GM20000 (cell line): ENCODE results near the gene GCN1.

Experiments used
- DNase-seq: peaks from one replicate; pipeline ENCODE4 v3.0.0; 2012; ENCODE audit warnings: low spot score
- CTCF ChIP-seq: IDR thresholded peaks from 2 replicates; pipeline ENCODE4 v1.5.1; 2012; ENCODE audit warnings: mild to moderate bottlenecking, control low read depth; ENCODE audit errors: extremely low read depth, missing control alignments

The GCN1 gene

GRCh38 chr12:120095736-120096135, 98.8 kb downstream of the GCN1 start:
- no peak for DNase-seq
- no peak for TF ChIP-seq CTCF

GRCh38 chr12:120095331-120095730, 99.2 kb downstream of the GCN1 start:
- no peak for DNase-seq
- no peak for TF ChIP-seq CTCF

DNA sequence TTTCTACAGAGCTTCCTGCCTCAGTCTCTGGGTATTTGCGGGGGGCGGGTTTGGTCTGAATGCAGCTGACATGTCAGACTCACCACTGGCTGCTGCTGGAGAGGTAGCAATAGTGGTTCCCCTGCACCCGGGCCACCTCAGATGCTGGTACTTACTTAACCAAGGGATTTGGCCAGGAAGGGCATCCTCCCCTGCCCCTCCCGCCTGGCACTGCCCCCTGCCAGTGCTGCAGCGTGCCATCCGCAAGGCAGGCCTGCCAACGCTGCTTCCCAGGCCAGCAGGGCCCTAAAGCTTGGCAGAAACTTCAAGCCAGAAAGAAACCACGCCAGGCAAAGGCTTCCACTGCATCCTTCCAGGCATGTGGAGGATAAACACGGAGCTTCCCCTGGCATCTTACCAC, 100.0 kb downstream of the GCN1 start:
- no peak for DNase-seq
- no peak for TF ChIP-seq CTCF

DNA sequence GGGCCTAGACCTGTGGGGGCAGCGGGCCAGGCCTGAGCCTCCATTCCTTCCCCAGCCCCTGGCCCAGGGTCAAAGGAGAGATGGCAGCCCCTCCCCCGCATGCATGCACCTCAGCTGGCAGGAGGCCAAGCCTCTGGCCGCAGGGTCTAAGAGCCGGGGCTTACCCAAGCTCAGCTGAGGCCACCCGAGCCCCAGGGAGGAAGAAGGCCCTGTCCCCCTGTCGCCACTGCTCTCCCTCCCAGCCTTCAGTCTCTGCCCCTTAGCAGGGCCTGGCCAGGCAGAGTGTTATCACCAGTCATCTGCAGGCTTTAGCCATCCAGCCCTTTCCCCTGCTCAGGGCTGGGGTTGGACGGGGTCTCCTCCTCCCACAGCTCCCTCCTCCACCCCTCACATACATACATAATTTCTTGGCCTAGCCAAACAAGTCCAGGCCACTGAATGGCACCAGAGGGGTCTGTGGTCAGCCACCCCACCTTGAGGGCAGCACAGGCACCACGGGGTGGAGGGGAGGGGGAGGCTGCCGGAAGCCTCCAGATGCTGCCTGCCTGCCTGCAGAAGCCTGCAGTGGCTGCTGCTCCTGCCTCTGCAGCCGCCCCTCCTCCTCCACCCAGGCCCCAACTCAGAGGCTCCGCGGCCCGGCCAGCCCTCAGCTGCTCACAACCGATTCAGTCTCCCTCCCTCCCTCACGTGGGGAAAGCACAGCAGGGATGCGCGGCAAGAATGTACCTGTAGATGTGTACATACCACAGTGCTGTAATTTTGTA, 100.7 kb downstream of the GCN1 start:
- no peak for DNase-seq
- no peak for TF ChIP-seq CTCF

GRCh38 chr12:120093336-120093591, 101.3 kb downstream of the GCN1 start:
- no peak for TF ChIP-seq CTCF
- DNase-seq = no peak

- no peak for DNase-seq
- no peak for TF ChIP-seq CTCF
Measured at GRCh38 chr12:120092551-120093335, 101.8 kb downstream of the GCN1 start.

DNA sequence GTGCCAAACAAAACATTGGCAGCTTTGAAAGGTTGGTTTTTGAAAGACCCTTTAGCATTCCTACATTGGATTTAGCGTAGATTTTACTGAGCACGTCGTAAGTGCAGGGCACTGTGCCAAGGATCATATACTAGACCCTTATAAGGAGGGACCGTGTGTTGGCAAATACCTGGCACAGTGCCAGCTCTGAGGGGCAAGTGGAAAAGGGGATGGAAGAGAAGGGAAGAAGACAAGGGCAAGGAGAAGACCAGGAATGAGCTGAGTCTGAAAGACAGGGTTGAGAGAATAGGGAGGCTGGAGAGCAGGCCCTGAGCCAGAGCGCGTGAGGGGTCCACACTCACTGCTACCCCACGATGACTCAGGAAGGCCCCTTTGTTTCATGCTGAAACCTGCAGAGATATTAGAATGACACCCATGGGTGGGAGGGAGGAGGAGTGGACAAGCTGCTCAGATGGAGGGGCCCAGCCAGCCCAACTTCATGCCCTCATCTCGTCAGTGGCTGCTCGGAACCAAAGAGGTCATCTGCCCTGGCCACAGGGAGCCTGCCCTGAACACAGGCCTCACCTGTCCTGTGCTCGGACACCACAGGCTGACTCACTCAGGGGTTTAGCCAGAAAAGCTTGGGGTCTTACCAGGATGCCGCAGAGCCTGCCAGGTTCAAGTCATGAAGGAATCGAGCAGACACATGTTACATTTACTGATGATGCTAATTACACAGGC, 103.0 kb downstream of the GCN1 start:
- DNase-seq = no peak
- no peak for TF ChIP-seq CTCF
